RWPE2 (cell line): Measurements from ENCODE around the gene ACOT7.
A peak's percentile ranks its signal among the peaks of the same experiment; 100 is the strongest.

Experiments
- ATAC-seq: fragments of 200-7000 bp; cut with Tn5 transposase; 3 replicates; pipeline ENCODE4 v1.9.1; 2021; ENCODE audit warnings: low read depth
- DNase-seq: peaks from one replicate; pipeline ENCODE4 v3.0.0-alpha.2; 2020; ENCODE audit warnings: low spot score
- H3K27ac ChIP-seq: fragments of 450-650 bp; 2 replicates; pipeline ENCODE4 v1.5.1; 2017; ENCODE audit warnings: mild to moderate bottlenecking; ENCODE audit not compliant: poor library complexity, severe bottlenecking
- H3K27me3 ChIP-seq: fragments of 250-450 bp; sonication (Bioruptor Pico); 2 replicates; pipeline ENCODE4 v1.5.1; 2021; ENCODE audit warnings: mild to moderate bottlenecking, moderate library complexity; ENCODE audit not compliant: insufficient read depth, poor library complexity, severe bottlenecking
- H3K36me3 ChIP-seq: fragments of 250-450 bp; sonication (Bioruptor Pico); 2 replicates; pipeline ENCODE4 v1.5.1; 2020; ENCODE audit warnings: low read depth, mild to moderate bottlenecking, moderate library complexity
- H3K4me1 ChIP-seq: fragments of 250-450 bp; sonication (Bioruptor Pico); 2 replicates; pipeline ENCODE4 v1.5.1; 2021; ENCODE audit warnings: mild to moderate bottlenecking, moderate library complexity; ENCODE audit not compliant: insufficient read depth, poor library complexity, severe bottlenecking
- H3K4me3 ChIP-seq: fragments of 250-450 bp; sonication (Bioruptor Pico); 2 replicates; pipeline ENCODE4 v1.5.1; 2021; ENCODE audit warnings: mild to moderate bottlenecking, moderate library complexity; ENCODE audit not compliant: severe bottlenecking
- H3K9me3 ChIP-seq: fragments of 250-450 bp; sonication (Bioruptor Pico); 2 replicates; pipeline ENCODE4 v1.5.1; 2021; ENCODE audit warnings: mild to moderate bottlenecking, moderate library complexity; ENCODE audit not compliant: severe bottlenecking
- CTCF ChIP-seq: fragments of 450-650 bp; IDR thresholded peaks from one replicate; pipeline ENCODE4 v1.5.1; 2017; ENCODE audit warnings: mild to moderate bottlenecking, moderate library complexity; ENCODE audit not compliant: poor library complexity, severe bottlenecking

The ACOT7 gene

GRCh38 chr1:6281511-6282402, 111.8 kb downstream of the ACOT7 start:
- H3K27ac ChIP-seq = no peak overlapping the region
- no peaks in the 10 kb centered on the region for H3K9me3 ChIP-seq
- ATAC-seq (no peak), DNase-seq (no peak)
- TF ChIP-seq CTCF = no peak
- no peaks in the 10 kb centered on the region; the same call in 1 of the 2 replicates for H3K36me3 ChIP-seq
- H3K4me3 ChIP-seq = no peak overlapping the region
- no peaks in the 10 kb centered on the region for H3K27me3 ChIP-seq
- no peaks in the 10 kb centered on the region for H3K4me1 ChIP-seq

DNA sequence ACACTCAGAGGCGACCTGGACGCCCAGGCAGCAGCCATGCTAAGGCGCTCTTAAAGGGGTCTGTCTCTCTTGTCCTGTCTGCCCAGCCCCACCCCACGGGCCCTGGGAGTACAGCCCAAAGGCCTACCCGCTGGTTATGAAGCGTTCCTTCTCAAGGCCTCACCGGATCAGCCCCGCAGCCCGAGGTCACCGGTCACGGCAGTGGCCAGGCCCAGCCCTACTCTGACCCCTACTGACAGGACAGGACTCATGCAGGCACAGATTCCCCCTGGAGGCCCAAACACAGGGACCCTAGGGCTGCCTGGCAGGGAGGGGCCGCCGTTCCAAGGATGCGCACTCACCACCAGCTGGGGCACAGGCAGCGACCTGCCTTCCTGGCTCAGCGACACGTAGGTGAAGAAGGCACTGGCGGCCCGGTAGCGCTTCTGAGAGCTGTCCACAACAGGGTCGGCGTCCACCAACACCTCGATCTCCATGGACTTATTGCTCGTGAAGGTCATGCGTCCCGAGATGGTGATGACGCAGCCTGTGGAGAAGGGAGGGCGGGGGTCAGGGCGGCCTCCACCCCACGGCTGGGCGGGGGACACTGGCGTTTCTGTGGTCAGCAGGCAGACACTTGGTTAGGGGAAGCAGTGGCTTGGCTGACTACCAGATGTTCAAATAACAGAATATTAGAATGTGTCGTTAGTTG, 112.7 kb downstream of the ACOT7 start:
- TF ChIP-seq CTCF = peak; percentile 20
- H3K4me1 ChIP-seq = no peaks in the 10 kb centered on the region

GRCh38 chr1:6279613-6280383, 113.8 kb downstream of the ACOT7 start:
- Histone ChIP-seq H3K36me3 (no peaks in the 10 kb centered on the region; the same call in 1 of the 2 replicates), H3K9me3 (no peaks in the 10 kb centered on the region), H3K27me3 (no peaks in the 10 kb centered on the region), H3K4me3 (no peak overlapping the region), H3K4me1 (no peaks in the 10 kb centered on the region), H3K27ac (no peak overlapping the region)
- ATAC-seq (no peak), DNase-seq (no peak)
- TF ChIP-seq CTCF = no peak

More for the DNA sequence above, 112.7 kb downstream of the ACOT7 start:
- DNase-seq (no peak), ATAC-seq (no peak)
- no peaks in the 10 kb centered on the region for H3K27me3 ChIP-seq
- H3K9me3 ChIP-seq = no peaks in the 10 kb centered on the region
- no peaks in the 10 kb centered on the region; the same call in 1 of the 2 replicates for H3K36me3 ChIP-seq
- no peak overlapping the region for H3K4me3 ChIP-seq
- no peak overlapping the region for H3K27ac ChIP-seq

- TF ChIP-seq CTCF = no peak
- Histone ChIP-seq H3K4me1 (no peaks in the 10 kb centered on the region), H3K9me3 (no peaks in the 10 kb centered on the region), H3K27ac (no peak overlapping the region), H3K4me3 (no peak overlapping the region), H3K36me3 (no peaks in the 10 kb centered on the region; the same call in 1 of the 2 replicates), H3K27me3 (no peaks in the 10 kb centered on the region)
- DNase-seq (no peak), ATAC-seq (no peak)
Observed at GRCh38 chr1:6279066-6279465, 114.5 kb downstream of the ACOT7 start.
